Activated CD4-positive, alpha-beta memory T cell treated with anti-CD3 and anti-CD28 coated beads, Interleukin-2, amount 10 ng/mL, durations not matched to agents 7 days and 5 days (primary cell): ENCODE measurements around the gene MAP1S. TPM values are rescaled to one million over a fixed set of nuclear protein-coding genes. Genes with fewer than 3 reads are reported as not detected.

Experiments used
- CTCF ChIA-PET: fragments of 350-600 bp; sonication (Branson Sonifier 250); formaldehyde crosslinking; loops from one replicate; lab custom pipeline; 2021; ENCODE audit warnings: antibody characterized with exemption, inconsistent platforms; lab: Charles Lee
- POLR2A ChIA-PET: fragments of 350-600 bp; sonication (Branson Sonifier 250); formaldehyde crosslinking; loops from one replicate; lab custom pipeline; 2021; ENCODE audit warnings: antibody characterized with exemption; lab: Charles Lee
- DNase-seq: peaks from one replicate; pipeline ENCODE4 v3.0.0-alpha.2; 2020
- H3K27ac Mint-ChIP-seq: one replicate; pipeline ENCODE4 v1.8.0; 2021; ENCODE audit warnings: mild to moderate bottlenecking, mixed read lengths
- H3K27me3 Mint-ChIP-seq: one replicate; pipeline ENCODE4 v1.8.0; 2021; ENCODE audit warnings: mixed read lengths
- H3K36me3 Mint-ChIP-seq: one replicate; pipeline ENCODE4 v1.8.0; 2021; ENCODE audit warnings: low read depth, mixed read lengths
- H3K4me1 Mint-ChIP-seq: one replicate; pipeline ENCODE4 v1.8.0; 2021; ENCODE audit warnings: mixed read lengths
- H3K4me3 Mint-ChIP-seq: one replicate; pipeline ENCODE4 v1.8.0; 2021; ENCODE audit warnings: mild to moderate bottlenecking, mixed read lengths
- H3K9me3 Mint-ChIP-seq: one replicate; pipeline ENCODE4 v1.8.0; 2021; ENCODE audit warnings: mixed read lengths
- total RNA-seq, 2 experiments: library from RNA; stranded (reverse); gene quantifications; one replicate each; pipeline ENCODE4 v1.2.3, GENCODE V29; 2021

Gene MAP1S, protein sequence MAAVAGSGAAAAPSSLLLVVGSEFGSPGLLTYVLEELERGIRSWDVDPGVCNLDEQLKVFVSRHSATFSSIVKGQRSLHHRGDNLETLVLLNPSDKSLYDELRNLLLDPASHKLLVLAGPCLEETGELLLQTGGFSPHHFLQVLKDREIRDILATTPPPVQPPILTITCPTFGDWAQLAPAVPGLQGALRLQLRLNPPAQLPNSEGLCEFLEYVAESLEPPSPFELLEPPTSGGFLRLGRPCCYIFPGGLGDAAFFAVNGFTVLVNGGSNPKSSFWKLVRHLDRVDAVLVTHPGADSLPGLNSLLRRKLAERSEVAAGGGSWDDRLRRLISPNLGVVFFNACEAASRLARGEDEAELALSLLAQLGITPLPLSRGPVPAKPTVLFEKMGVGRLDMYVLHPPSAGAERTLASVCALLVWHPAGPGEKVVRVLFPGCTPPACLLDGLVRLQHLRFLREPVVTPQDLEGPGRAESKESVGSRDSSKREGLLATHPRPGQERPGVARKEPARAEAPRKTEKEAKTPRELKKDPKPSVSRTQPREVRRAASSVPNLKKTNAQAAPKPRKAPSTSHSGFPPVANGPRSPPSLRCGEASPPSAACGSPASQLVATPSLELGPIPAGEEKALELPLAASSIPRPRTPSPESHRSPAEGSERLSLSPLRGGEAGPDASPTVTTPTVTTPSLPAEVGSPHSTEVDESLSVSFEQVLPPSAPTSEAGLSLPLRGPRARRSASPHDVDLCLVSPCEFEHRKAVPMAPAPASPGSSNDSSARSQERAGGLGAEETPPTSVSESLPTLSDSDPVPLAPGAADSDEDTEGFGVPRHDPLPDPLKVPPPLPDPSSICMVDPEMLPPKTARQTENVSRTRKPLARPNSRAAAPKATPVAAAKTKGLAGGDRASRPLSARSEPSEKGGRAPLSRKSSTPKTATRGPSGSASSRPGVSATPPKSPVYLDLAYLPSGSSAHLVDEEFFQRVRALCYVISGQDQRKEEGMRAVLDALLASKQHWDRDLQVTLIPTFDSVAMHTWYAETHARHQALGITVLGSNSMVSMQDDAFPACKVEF
- 10 to 100 TPM; 66.2 to 76.2 TPM for total RNA-seq

DNA sequence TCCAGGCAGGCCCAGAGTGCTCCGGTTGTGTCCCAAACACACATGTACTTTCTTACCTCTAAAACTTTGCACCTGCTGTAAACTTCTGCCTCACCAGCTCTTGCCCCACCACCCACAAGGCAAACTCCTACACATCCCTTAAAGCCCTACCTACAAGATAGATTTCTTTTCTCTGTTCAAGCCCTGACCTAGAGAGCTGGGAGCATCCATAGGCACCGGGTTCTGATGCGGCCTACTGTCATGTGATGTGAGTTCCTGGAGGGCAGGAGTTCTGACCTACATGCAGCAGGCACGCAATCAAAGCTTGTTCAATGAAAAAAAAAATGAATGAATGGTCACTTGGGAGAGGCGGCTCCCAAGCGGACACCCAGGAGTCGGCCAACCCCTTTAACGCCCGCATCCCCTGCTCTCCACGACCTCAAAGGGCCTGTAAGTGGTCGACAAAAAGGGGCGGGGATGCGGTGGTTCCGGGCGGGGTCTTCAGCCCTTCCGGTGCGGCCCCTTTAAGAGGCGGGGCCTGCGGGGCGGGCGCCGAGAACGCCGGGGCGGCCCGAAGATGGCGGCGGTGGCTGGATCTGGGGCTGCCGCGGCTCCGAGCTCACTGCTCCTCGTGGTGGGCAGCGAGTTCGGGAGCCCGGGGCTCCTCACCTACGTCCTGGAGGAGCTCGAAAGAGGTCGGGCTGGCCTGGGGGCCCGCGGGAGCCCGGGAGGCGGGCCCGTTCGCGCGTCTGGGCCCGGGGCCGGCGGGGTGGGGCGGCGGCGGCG, at the start of gene MAP1S:
MAP1S (plus strand) TSS at position 534 of the 765 bp plus-strand sequence; CDS start at position 557, 23 bp downstream.
- Mint-ChIP-seq H3K4me3 (peak within 1 kb of the TSS; percentile 84), H3K27ac (peak within 1 kb of the TSS; percentile 75), H3K27me3 (no peaks in the 10 kb centered on the region), H3K4me1 (peaks cover 38% of the 10 kb centered on the region), H3K36me3 (peaks cover 11% of the 10 kb centered on the region), H3K9me3 (no peaks in the 10 kb centered on the region)
- CTCF ChIA-PET: interaction anchor here (0.6 to 2.2 kb wide), 9 partner anchors 9 to 183 kb away, joined by 3 to 11 read pairs (median 3); partner anchors contain the start of gene RPL18A
- peak; percentile 73 for DNase-seq
- POLR2A ChIA-PET: interaction anchor here (0.6 to 3.1 kb wide), 11 partner anchors 22 to 1334 kb away, joined by 3 to 23 read pairs (median 4); partner anchors contain the start of genes COPE, DDX49, FCHO1 and JAK3

DNA sequence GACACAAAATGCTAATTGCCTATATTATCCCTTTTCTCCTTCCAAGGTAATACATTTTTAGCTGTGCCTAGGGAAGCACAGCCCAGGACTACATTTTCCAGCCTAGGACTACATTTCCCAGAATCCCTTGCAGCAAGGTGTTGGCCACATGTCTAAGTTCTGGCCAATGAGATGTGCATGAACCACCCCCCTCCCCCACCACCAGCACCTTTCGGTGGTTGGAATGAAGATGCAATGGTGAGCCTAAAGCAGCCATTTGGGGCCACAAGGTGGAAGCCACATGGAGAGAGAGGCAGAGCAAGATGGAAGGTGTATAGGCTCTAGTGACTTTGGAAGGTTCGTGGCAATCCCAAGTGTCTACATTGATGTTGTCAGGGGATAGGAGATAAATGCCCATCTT, 47.4 kb upstream of the MAP1S start:
- no peak overlapping the region for H3K4me3 Mint-ChIP-seq
- H3K4me1 Mint-ChIP-seq: no peaks in the 10 kb centered on the region
- DNase-seq: peak; percentile 24
- CTCF ChIA-PET: no interaction called here
- no peaks in the 10 kb centered on the region for H3K9me3 Mint-ChIP-seq
- H3K36me3 Mint-ChIP-seq: no peaks in the 10 kb centered on the region
- peaks cover 9% of the 10 kb centered on the region for H3K27me3 Mint-ChIP-seq
- POLR2A ChIA-PET: no interaction called here
- H3K27ac Mint-ChIP-seq: no peak overlapping the region

DNA sequence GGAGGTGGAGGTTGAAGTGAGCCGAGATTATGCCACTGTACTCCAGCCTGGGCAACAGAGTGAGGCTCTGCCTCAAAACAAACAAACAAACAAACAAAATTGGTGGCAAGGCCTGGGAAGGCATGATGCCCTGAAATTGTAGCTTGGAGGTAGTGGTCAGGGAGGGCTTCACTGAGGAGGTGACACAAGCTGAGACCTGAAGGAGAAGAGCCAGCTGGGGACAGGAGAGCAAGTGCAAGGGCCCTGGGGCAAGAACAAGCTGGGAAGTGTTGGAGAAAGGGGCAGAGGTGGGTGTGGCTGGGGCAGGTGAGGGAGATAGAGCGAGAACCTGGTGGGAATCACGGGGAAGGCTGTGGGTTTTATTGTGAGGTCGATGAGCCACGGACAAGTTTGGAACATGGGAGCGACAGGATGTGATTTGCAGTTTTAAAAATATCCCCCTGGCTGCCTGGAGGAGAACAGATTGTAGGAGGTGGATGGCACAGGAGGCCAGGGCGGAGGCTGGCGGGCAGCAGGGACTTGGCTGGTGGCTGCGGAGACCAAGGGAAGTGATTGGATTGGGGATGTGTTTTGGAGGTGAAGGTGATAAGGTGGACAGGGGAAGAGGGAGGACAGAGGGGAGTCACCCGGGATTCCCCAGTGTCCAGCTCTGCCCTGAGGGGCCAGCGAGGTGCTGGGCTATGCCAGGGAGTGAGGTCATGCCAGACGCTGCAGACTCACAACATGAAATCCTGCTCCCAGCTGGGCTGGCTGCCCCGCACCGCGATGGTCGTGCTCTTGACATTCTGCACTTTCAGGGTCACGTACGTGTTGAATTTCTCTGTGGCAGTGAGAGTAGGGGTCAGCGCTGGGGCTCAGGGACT, 45.1 kb upstream of the MAP1S start:
- H3K27me3 Mint-ChIP-seq: peaks cover 23% of the 10 kb centered on the region
- no peak for DNase-seq
- H3K4me1 Mint-ChIP-seq: no peaks in the 10 kb centered on the region
- no peaks in the 10 kb centered on the region for H3K9me3 Mint-ChIP-seq
- ChIA-PET CTCF (interaction anchor here (0.6 kb wide), 2 partner anchors 25 to 41 kb away, joined by 3 to 5 read pairs; no protein-coding TSS in a partner anchor), POLR2A (no interaction called here)
- H3K36me3 Mint-ChIP-seq: no peaks in the 10 kb centered on the region
- H3K4me3 Mint-ChIP-seq: no peak overlapping the region
- no peak overlapping the region for H3K27ac Mint-ChIP-seq

DNA sequence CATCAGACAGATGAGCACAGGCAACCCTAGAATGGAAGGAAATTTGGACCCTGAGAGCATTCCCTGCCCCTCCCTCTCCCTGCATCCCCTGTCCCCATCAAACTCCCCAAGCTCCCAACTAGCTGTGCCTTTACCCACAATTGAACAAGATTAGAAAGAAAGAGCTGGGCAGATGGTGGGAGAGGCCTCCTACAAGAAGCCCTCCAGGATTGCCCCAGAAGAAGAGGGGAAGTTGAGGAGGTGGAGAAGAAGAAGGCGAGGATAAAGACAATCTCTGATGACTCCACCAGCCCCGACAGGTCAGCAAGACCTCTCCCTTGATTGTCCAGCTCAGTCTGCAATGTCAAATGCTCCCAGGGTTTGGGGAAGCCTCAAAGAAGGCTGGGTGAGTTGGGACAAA, 43.0 kb upstream of the MAP1S start:
- Mint-ChIP-seq H3K27ac (no peak overlapping the region), H3K4me3 (no peak overlapping the region), H3K4me1 (peaks cover 14% of the 10 kb centered on the region), H3K27me3 (peaks cover 37% of the 10 kb centered on the region), H3K9me3 (no peaks in the 10 kb centered on the region), H3K36me3 (no peaks in the 10 kb centered on the region)
- CTCF ChIA-PET: no interaction called here
- POLR2A ChIA-PET: no interaction called here
- DNase-seq: no peak

DNA sequence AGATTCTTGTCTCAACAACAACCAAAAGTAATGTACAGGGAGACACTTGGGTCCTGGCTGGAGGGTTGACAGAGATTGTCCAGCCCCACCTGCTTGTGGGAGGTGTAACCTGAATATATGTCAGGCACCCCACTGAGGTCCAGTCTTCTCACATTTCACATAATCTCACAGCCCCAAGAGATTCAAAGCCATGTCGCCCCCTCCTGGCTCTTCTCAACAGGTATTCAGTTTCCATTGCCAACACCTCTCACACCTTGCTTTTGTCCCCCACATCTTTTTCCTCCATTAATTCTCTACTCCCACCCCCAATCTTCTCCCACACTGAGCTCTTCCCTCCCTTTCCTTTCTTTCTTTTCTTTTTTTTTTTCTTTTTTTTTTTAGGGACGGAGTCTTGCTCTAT, 42.3 kb upstream of the MAP1S start:
- H3K27me3 Mint-ChIP-seq: peaks cover 38% of the 10 kb centered on the region
- no peak overlapping the region for H3K4me3 Mint-ChIP-seq
- no peak overlapping the region for H3K27ac Mint-ChIP-seq
- H3K4me1 Mint-ChIP-seq: peaks cover 16% of the 10 kb centered on the region
- no peak for DNase-seq
- H3K9me3 Mint-ChIP-seq: no peaks in the 10 kb centered on the region
- ChIA-PET CTCF (interaction anchor here (0.7 to 1.2 kb wide), 2 partner anchors 121 to 169 kb away, joined by 3 read pairs; no protein-coding TSS in a partner anchor), POLR2A (no interaction called here)
- no peaks in the 10 kb centered on the region for H3K36me3 Mint-ChIP-seq

DNA sequence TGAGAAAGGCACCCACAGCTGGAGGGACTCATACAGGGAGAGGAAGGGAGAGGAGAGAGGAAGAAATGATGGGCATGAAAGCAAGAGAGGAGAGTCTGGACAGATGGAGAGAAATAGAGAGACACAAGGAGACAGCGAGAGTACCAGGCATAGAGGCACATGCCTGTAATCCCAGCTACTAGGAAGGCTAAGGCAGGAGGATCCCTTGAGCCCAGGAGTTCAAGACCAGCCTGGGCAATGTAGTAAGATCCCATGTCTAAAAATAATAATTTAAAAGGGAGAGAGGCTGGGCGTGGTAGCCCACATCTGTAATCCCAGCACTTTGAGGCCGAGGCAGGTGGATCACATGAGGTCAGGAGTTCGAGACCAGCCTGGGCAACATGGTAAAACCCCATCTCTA, 40.4 kb upstream of the MAP1S start:
- no peak overlapping the region for H3K4me3 Mint-ChIP-seq
- peaks cover 16% of the 10 kb centered on the region for H3K4me1 Mint-ChIP-seq
- POLR2A ChIA-PET: no interaction called here
- H3K27me3 Mint-ChIP-seq: peaks cover 50% of the 10 kb centered on the region
- CTCF ChIA-PET: no interaction called here
- no peaks in the 10 kb centered on the region for H3K36me3 Mint-ChIP-seq
- H3K9me3 Mint-ChIP-seq: no peaks in the 10 kb centered on the region
- H3K27ac Mint-ChIP-seq: no peak overlapping the region
- no peak for DNase-seq

DNA sequence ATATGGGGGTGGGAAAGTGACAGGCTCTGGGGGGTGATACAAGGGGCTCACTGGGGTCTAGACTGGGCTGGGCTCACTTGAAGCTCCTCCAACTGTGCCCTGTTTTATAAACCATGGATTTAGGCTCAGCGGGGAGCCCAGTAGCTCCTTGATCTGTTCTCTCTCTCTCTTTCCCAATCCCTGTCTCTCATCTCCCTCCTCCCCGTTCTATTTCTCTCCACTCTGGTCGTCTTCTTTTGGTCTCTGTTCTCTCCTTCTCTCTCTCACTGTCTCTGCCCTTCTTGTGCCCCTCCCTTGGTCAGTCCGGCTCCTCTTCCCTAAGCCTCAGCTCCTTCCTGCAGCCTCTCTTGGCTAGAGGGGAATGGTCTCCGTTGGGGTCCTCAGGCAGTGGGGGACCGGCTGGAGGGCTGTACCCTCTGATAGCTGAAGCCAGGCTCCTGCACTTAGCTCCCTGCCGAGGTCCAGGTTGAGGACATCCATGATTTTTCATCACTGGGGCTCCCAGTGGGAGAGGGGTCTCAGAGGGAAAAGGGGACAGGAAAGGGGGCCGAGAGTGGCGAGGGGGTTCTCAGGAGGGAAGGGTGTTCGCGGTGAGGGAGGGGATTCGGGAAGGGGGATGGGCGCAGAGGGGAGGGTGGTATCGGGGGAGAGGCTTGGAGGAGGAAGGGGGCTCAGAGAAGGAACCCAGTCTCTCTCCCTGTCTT, 39.6 kb upstream of the MAP1S start:
- H3K4me3 Mint-ChIP-seq: peak overlapping the region; percentile 50

DNA sequence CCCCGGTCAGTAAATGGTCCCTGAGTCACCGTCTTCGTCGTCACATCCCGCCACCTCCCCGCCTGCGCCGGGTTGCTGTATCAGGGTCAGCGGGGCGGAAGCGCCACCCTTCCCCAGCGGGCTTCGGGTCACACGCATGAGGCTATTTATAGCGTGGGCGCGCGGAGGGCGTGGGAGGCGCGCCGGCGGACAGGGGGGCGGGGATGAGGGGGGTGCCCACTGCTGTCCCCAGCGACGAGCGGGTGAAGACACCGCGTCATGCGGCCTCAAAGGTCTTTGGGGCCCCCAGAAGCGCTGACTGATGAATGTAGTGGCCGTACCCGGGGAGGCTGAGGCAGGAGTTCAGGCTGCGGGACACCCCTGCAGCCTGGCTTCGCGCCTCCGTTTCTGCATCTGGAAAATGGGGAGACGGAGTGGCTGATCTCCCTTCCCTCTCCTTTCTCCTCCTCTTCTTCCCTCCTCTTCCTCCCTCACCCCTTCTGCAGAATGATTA, 39.0 kb upstream of the MAP1S start:
- Mint-ChIP-seq H3K27ac (no peak overlapping the region), H3K9me3 (no peaks in the 10 kb centered on the region), H3K27me3 (peaks cover 60% of the 10 kb centered on the region), H3K4me1 (peaks cover 16% of the 10 kb centered on the region), H3K36me3 (no peaks in the 10 kb centered on the region), H3K4me3 (peak overlapping the region; percentile 50)
- ChIA-PET CTCF (no interaction called here), POLR2A (no interaction called here)
- peak; percentile 78 for DNase-seq

More for the DNA sequence above, 39.6 kb upstream of the MAP1S start:
- H3K36me3 Mint-ChIP-seq: no peaks in the 10 kb centered on the region
- CTCF ChIA-PET: interaction anchor here (0.7 kb wide), 1 partner anchor 31 kb away, joined by 4 read pairs; no protein-coding TSS in a partner anchor
- peaks cover 16% of the 10 kb centered on the region for H3K4me1 Mint-ChIP-seq
- DNase-seq: no peak
- peaks cover 54% of the 10 kb centered on the region for H3K27me3 Mint-ChIP-seq
- POLR2A ChIA-PET: no interaction called here
- H3K27ac Mint-ChIP-seq: no peak overlapping the region
- H3K9me3 Mint-ChIP-seq: no peaks in the 10 kb centered on the region

DNA sequence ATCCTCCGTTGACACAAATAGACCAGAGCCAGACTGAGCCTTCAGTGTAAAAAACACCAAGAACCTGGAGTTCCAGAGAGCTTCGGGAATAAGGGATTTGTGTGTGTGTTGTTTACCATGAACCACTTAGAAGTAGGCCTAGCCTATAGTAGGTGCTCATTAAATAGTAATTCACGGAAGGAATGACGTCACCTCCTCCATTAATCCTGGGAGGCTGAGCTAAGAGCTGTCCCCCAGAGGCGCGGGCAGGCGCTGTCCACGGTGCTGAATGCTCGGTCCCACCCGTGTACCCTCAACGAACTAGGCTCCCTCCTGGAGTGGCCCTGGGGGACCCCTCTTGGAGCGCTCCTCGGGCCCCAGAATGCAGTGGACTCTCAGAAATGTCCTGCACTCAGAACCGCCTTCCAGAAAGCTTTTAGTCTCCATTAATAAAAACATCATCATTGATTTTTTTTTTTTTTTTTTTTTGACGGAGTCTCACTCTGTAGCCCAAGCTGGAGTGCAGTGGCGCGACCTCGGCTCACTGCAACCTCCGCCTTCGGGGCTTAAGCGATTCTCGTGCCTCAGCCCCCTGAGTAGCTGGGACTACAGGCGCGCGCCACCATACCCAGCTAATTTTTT, 37.7 kb upstream of the MAP1S start:
- POLR2A ChIA-PET: no interaction called here
- H3K27ac Mint-ChIP-seq: no peak overlapping the region
- CTCF ChIA-PET: interaction anchor here (0.6 to 1.5 kb wide), 2 partner anchors 71 to 178 kb away, joined by 4 to 8 read pairs; partner anchors contain the start of gene RPL18A
- H3K36me3 Mint-ChIP-seq: no peaks in the 10 kb centered on the region
- peaks cover 67% of the 10 kb centered on the region for H3K27me3 Mint-ChIP-seq
- peaks cover 16% of the 10 kb centered on the region for H3K4me1 Mint-ChIP-seq
- DNase-seq: peak; percentile 51
- H3K4me3 Mint-ChIP-seq: no peak overlapping the region
- no peaks in the 10 kb centered on the region for H3K9me3 Mint-ChIP-seq

DNA sequence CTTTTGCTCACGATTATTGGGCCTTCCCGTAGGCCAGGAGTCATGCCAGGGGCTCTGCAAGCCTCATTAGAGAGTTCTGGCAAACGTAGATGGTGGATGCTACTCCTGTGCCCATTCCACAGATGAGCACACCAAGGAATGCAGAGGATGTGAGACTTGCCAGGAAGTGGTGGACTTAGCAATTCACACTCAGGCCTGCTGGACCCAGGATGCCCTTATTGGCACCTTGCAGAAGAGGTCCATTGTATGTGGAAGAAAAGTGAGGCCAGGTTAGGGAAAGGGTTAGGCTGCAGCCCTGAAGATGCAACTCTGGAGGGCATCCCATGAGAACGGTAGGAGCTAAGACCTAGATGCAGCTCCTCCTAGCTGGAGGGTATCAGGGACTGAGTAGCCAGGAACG, 37.0 kb upstream of the MAP1S start:
- Mint-ChIP-seq H3K4me1 (peaks cover 16% of the 10 kb centered on the region), H3K36me3 (no peaks in the 10 kb centered on the region), H3K9me3 (no peaks in the 10 kb centered on the region), H3K4me3 (no peak overlapping the region), H3K27ac (no peak overlapping the region), H3K27me3 (peaks cover 70% of the 10 kb centered on the region)
- DNase-seq: no peak
- ChIA-PET POLR2A (no interaction called here), CTCF (interaction anchor here (0.6 to 1.5 kb wide), 2 partner anchors 70 to 177 kb away, joined by 4 to 8 read pairs; partner anchors contain the start of gene RPL18A)
